Spleen (tissue), 11 donors: ENCODE results near the gene TUBB6. TPM values are rescaled to one million over a fixed set of nuclear protein-coding genes. Genes with fewer than 3 reads are reported as not detected.

Source experiments
- DNase-seq: peaks from one replicate; pipeline ENCODE4 v3.0.0-alpha.2; 2020
- H3K27ac ChIP-seq, 8 donors: fragments of 200-600 bp; sonication (generic) in 7 of 8; 1 replicate in 4 of 8; 2 replicates in 4 of 8; pipeline versions ENCODE4 v1.5.0 to v1.8.0; 2016 to 2021; ENCODE audit warnings: inconsistent platforms in 4 of 8, mild to moderate bottlenecking in 4 of 8, moderate library complexity in 1 of 8
- H3K27me3 ChIP-seq, 7 donors: fragments of 200-600 bp; sonication (generic) in 6 of 7; replicated peaks in 1 of 7; 1 replicate in 4 of 7; 2 replicates in 3 of 7; pipeline versions ENCODE4 v1.5.0 to v1.8.0; 2016 to 2021; ENCODE audit warnings: inconsistent platforms in 3 of 7, mild to moderate bottlenecking in 1 of 7
- H3K36me3 ChIP-seq, 6 donors: fragments of 200-600 bp; sonication (generic) in 5 of 6; 1 replicate in 4 of 6; 2 replicates in 2 of 6; pipeline versions ENCODE4 v1.5.0 to v1.8.0; 2016 to 2021; ENCODE audit warnings: inconsistent platforms in 2 of 6
- H3K4me1 ChIP-seq, 6 donors: fragments of 200-600 bp; sonication (generic) in 5 of 6; 1 replicate in 3 of 6; 2 replicates in 3 of 6; pipeline versions ENCODE4 v1.5.0 to v1.8.0; 2016 to 2021; ENCODE audit warnings: inconsistent platforms in 3 of 6
- H3K4me3 ChIP-seq, 8 donors: fragments of 200-600 bp; sonication (generic) in 7 of 8; 1 replicate in 4 of 8; 2 replicates in 4 of 8; pipeline versions ENCODE4 v1.5.0 to v1.8.0; 2016 to 2021; ENCODE audit warnings: inconsistent platforms in 4 of 8, mild to moderate bottlenecking in 4 of 8, moderate library complexity in 2 of 8
- H3K9me3 ChIP-seq, 8 donors: fragments of 200-600 bp; sonication (generic) in 7 of 8; 1 replicate in 4 of 8; 2 replicates in 4 of 8; pipeline versions ENCODE4 v1.5.0 to v1.8.0; 2016 to 2021; ENCODE audit warnings: inconsistent platforms in 4 of 8
- CTCF ChIP-seq, 11 experiments: fragments of 200-600 bp in 7 of 11; fragments of 450-650 bp in 4 of 11; sonication (generic) in 4 of 11; IDR thresholded peaks in 8 of 11; conservative IDR thresholded peaks in 3 of 11; 1 replicate in 7 of 11; 2 replicates in 4 of 11; pipeline versions ENCODE4 v1.4.0 to v1.8.0; 2016 to 2021; ENCODE audit warnings: antibody characterized with exemption in 11 of 11, inconsistent platforms in 4 of 11, mild to moderate bottlenecking in 1 of 11
- POLR2A ChIP-seq, 3 donors: fragments of 450-650 bp; IDR thresholded peaks; one replicate each; pipeline ENCODE4 v1.5.1; 2017; ENCODE audit warnings: antibody characterized with exemption in 3 of 3, mild to moderate bottlenecking in 1 of 3
- POLR2AphosphoS5 ChIP-seq, 3 donors: sonication (generic); formaldehyde crosslinking; IDR thresholded peaks; one replicate each; pipeline ENCODE4 v1.5.1; 2017; ENCODE audit warnings: antibody characterized with exemption in 3 of 3
- WGBS, 5 donors: extraction: QIAGEN DNeasy Blood & Tissue Kit in 3 of 5; methylation state at CpG; one replicate each; pipeline versions ENCODE4 v1.1.5 to v1.1.7; 2013 to 2018; 5-methylcytosine and 5-hydroxymethylcytosine counted together
- intact Hi-C: fragments of 100-400 bp; cut with DNase I; formaldehyde crosslinking; loops from one replicate; pipeline ENCODE4 v1.15.0; 2023; ENCODE audit warnings: low total_unique reads
- polyA plus RNA-seq, 3 donors: library from polyadenylated mRNA; stranded (reverse); fragments of 200-250 nt; gene quantifications; one replicate each; pipeline ENCODE4 v1.2.1, GENCODE V29; 2013
- total RNA-seq, 7 donors: library from RNA; depleted of rRNA in 3 of 7; stranded (reverse); fragments of >200 nt in 3 of 7; fragmentation: NEBNext Ultra II Directional in 4 of 7; extraction: Animal tissue kit (Norgen Biotek cat#: 25700) in 4 of 7; gene quantifications; one replicate each; pipeline versions ENCODE4 v1.1.0 to v1.2.1, GENCODE V29; 2016 to 2021
- donor health status: healthy with polysubstance abuse.
- donor health status: DM: no; HTN: no; CAD: no; lungs with moderate emphysema.
- donor health status: DM: no; HTN: no; CAD: no.
- donor health status: Bipolar disorder and iron deficiency.
- donor health status: healthy.
- donor health status: DM: no; HTN: no; CAD: no.
- donor health status: DM: yes; HTN: yes; CAD: no.

Gene TUBB6
- total and polyA plus RNA-seq, 10 donors = 29.0 to 65.6 (median 40.3) TPM

- Histone ChIP-seq H3K27me3 (peaks cover 0 to 53% (median 20%) of the 10 kb centered on the region in 7 donors), H3K9me3 (no peaks in the 10 kb centered on the region), H3K36me3 (no peaks in the 10 kb centered on the region), H3K4me1 (peaks cover 6 to 22% (median 17%) of the 10 kb centered on the region in 6 donors), H3K4me3 (no peak overlapping the region), H3K27ac (no peak overlapping the region)
- DNase-seq = peak; percentile 43
- TF ChIP-seq POLR2AphosphoS5 (IDR thresholded peaks at IDR 0.05) (no peak), CTCF (IDR thresholded peaks at IDR 0.05 in 8 of 11, conservative IDR thresholded peaks at IDR 0.05 in 3 of 11) (no peak), POLR2A (IDR thresholded peaks at IDR 0.05) (no peak)
- WGBS, 5 donors = 61 to 83% (median 75%) methylated on average over 2 of the region's 2 CpGs
- intact Hi-C loops = no loop called here
Measured at GRCh38 chr18:12290086-12290485, 18.0 kb upstream of the TUBB6 start.

GRCh38 chr18:12291161-12291560, 16.9 kb upstream of the TUBB6 start:
- no peak overlapping the region for H3K4me3 ChIP-seq
- peaks cover 0 to 44% (median 20%) of the 10 kb centered on the region in 7 donors for H3K27me3 ChIP-seq
- H3K9me3 ChIP-seq = no peaks in the 10 kb centered on the region
- no peaks in the 10 kb centered on the region for H3K36me3 ChIP-seq
- DNase-seq = peak; percentile 32
- WGBS, 5 donors = 74 to 79% (median 75%) methylated on average over 6 of the region's 6 CpGs
- H3K4me1 ChIP-seq = peaks cover 6 to 22% (median 17%) of the 10 kb centered on the region in 6 donors
- no peak overlapping the region for H3K27ac ChIP-seq
- TF ChIP-seq POLR2A (IDR thresholded peaks at IDR 0.05) (no peak), POLR2AphosphoS5 (IDR thresholded peaks at IDR 0.05) (no peak), CTCF (IDR thresholded peaks at IDR 0.05 in 8 of 11, conservative IDR thresholded peaks at IDR 0.05 in 3 of 11) (no peak)
- intact Hi-C loops = no loop called here

- 86 to 95% (median 89%) methylated on average over 14 of the region's 14 CpGs for WGBS, 5 donors
- Histone ChIP-seq H3K4me1 (peaks cover 6 to 22% (median 17%) of the 10 kb centered on the region in 6 donors), H3K9me3 (no peaks in the 10 kb centered on the region), H3K36me3 (no peaks in the 10 kb centered on the region), H3K27ac (no peak overlapping the region), H3K4me3 (no peak overlapping the region), H3K27me3 (peaks cover 0 to 39% (median 20%) of the 10 kb centered on the region in 7 donors)
- intact Hi-C loops = no loop called here
- DNase-seq = peak; percentile 51
- TF ChIP-seq POLR2A (IDR thresholded peaks at IDR 0.05) = no peak
- TF ChIP-seq POLR2AphosphoS5 (IDR thresholded peaks at IDR 0.05) = no peak
- no peak for TF ChIP-seq CTCF (IDR thresholded peaks at IDR 0.05 in 8 of 11, conservative IDR thresholded peaks at IDR 0.05 in 3 of 11)
Measured at GRCh38 chr18:12291690-12292089, 16.4 kb upstream of the TUBB6 start.

GRCh38 chr18:12293831-12294230, 14.2 kb upstream of the TUBB6 start:
- WGBS, 5 donors = 73 to 85% (median 78%) methylated on average over 11 of the region's 11 CpGs
- no peak for TF ChIP-seq POLR2A (IDR thresholded peaks at IDR 0.05)
- no peak for TF ChIP-seq CTCF (IDR thresholded peaks at IDR 0.05 in 8 of 11, conservative IDR thresholded peaks at IDR 0.05 in 3 of 11)
- TF ChIP-seq POLR2AphosphoS5 (IDR thresholded peaks at IDR 0.05) = no peak
- H3K4me1 ChIP-seq = peaks cover 0 to 3% (median 1%) of the 10 kb centered on the region in 6 donors
- H3K4me3 ChIP-seq = no peak overlapping the region
- H3K36me3 ChIP-seq = no peaks in the 10 kb centered on the region
- DNase-seq = peak; percentile 42
- H3K9me3 ChIP-seq = peaks cover 0 to 7% (median 0%) of the 10 kb centered on the region in 8 donors
- peaks cover 0 to 17% (median 6%) of the 10 kb centered on the region in 7 donors for H3K27me3 ChIP-seq
- no peak overlapping the region for H3K27ac ChIP-seq
- intact Hi-C loops = no loop called here
